Cerebellar nuclear complex (tissue), 1 donor: ENCODE results near the gene MEGF11.

Source experiments
- DNase-seq, 2 experiments: peaks; one replicate each; lab custom pipeline; 2025; lab: John Stamatoyannopoulos, UW

MEGF11 gene

GRCh38 chr15:66092053-66093016 is 161.2 kb downstream of the MEGF11 start:
- DNase-seq, result no peak

GRCh38 chr15:66089509-66089908 is 164.0 kb downstream of the MEGF11 start:
- DNase-seq, result no peak

GRCh38 chr15:66089049-66089448 is 164.5 kb downstream of the MEGF11 start:
- no peak for DNase-seq

GRCh38 chr15:66085128-66085527 is 168.4 kb downstream of the MEGF11 start:
- no peak for DNase-seq

GRCh38 chr15:66084704-66085103 is 168.8 kb downstream of the MEGF11 start:
- DNase-seq, result no peak

GRCh38 chr15:66080717-66081398 is 172.7 kb downstream of the MEGF11 start:
- peak in 1 of 2 experiments; percentile 3 for DNase-seq

GRCh38 chr15:66078929-66079275 is 174.6 kb downstream of the MEGF11 start:
- DNase-seq, result no peak

GRCh38 chr15:66078196-66078928 is 175.2 kb downstream of the MEGF11 start:
- DNase-seq, result peak; percentile 57 to 65

- no peak for DNase-seq
These were observed 176.3 kb downstream of the MEGF11 start for GRCh38 chr15:66077320-66077663.

GRCh38 chr15:66076591-66077319 is 176.8 kb downstream of the MEGF11 start:
- peak; percentile 45 to 80 for DNase-seq

- no peak for DNase-seq
These were observed 177.6 kb downstream of the MEGF11 start for GRCh38 chr15:66075947-66076346.

- no peak for DNase-seq
These were observed 180.8 kb downstream of the MEGF11 start for GRCh38 chr15:66072616-66073361.

- no peak for DNase-seq
These were observed 181.6 kb downstream of the MEGF11 start for GRCh38 chr15:66071921-66072295.

GRCh38 chr15:66071160-66071920 is 182.2 kb downstream of the MEGF11 start:
- no peak for DNase-seq

GRCh38 chr15:66070220-66070934 is 183.2 kb downstream of the MEGF11 start:
- DNase-seq, result no peak

- no peak for DNase-seq
These were observed 183.8 kb downstream of the MEGF11 start for GRCh38 chr15:66069751-66070150.

- DNase-seq, result no peak
These were observed 184.7 kb downstream of the MEGF11 start for GRCh38 chr15:66068801-66069200.

- no peak for DNase-seq
These were observed 185.9 kb downstream of the MEGF11 start for GRCh38 chr15:66067687-66068086.

GRCh38 chr15:66066481-66066880 is 187.1 kb downstream of the MEGF11 start:
- DNase-seq, result no peak

GRCh38 chr15:66066005-66066404 is 187.5 kb downstream of the MEGF11 start:
- DNase-seq, result no peak
